ENCODE results near the gene NAT16. TPM values are rescaled to one million over a fixed set of nuclear protein-coding genes. Genes with fewer than 3 reads are reported as not detected.
"Not testable (repeated sequence)": the region's sequence is repeated elsewhere in the genome, so short reads cannot be mapped to it uniquely, and the experiment has no call there.

NAT16 gene
- total and polyA plus RNA-seq, 8 donors: 0.04 to 0.27 (median 0.09) TPM; not detected in 2

DNA sequence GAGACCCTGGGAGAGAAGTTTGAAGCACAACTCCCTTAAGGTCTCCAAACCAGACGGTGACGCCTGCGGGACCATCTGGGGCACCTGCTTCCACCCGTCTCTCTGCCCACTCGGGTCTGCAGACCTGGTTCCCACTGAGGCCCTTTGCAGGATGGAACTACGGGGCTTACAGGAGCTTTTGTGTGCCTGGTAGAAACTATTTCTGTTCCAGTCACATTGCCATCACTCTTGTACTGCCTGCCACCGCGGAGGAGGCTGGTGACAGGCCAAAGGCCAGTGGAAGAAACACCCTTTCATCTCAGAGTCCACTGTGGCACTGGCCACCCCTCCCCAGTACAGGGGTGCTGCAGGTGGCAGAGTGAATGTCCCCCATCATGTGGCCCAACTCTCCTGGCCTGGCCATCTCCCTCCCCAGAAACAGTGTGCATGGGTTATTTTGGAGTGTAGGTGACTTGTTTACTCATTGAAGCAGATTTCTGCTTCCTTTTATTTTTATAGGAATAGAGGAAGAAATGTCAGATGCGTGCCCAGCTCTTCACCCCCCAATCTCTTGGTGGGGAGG is 42.4 kb downstream of the NAT16 start:
- no peak for DNase-seq
- intact Hi-C loops (cut with DNase I): loop anchor here (5.0 to 10.0 kb wide), 2 partner anchors 40 to 53 kb away; partner anchors contain the start of gene TRIM56 (in 1 of the 2)
- TF ChIP-seq, protein P1, sequence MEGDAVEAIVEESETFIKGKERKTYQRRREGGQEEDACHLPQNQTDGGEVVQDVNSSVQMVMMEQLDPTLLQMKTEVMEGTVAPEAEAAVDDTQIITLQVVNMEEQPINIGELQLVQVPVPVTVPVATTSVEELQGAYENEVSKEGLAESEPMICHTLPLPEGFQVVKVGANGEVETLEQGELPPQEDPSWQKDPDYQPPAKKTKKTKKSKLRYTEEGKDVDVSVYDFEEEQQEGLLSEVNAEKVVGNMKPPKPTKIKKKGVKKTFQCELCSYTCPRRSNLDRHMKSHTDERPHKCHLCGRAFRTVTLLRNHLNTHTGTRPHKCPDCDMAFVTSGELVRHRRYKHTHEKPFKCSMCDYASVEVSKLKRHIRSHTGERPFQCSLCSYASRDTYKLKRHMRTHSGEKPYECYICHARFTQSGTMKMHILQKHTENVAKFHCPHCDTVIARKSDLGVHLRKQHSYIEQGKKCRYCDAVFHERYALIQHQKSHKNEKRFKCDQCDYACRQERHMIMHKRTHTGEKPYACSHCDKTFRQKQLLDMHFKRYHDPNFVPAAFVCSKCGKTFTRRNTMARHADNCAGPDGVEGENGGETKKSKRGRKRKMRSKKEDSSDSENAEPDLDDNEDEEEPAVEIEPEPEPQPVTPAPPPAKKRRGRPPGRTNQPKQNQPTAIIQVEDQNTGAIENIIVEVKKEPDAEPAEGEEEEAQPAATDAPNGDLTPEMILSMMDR (IDR thresholded peaks at IDR 0.05): no peak
- Histone ChIP-seq H3K4me3 (peak overlapping the region in 1 of 2 donors; percentile 2), H3K27ac (peak overlapping the region; percentile 51 to 85), H3K36me3 (peaks cover 0 to 19% of the 10 kb centered on the region in 2 donors), H3K4me1 (peaks cover 7 to 64% of the 10 kb centered on the region in 2 donors), H3K9me3 (no peaks in the 10 kb centered on the region), H3K27me3 (no peaks in the 10 kb centered on the region)
- peak; percentile 7 for ATAC-seq

DNA sequence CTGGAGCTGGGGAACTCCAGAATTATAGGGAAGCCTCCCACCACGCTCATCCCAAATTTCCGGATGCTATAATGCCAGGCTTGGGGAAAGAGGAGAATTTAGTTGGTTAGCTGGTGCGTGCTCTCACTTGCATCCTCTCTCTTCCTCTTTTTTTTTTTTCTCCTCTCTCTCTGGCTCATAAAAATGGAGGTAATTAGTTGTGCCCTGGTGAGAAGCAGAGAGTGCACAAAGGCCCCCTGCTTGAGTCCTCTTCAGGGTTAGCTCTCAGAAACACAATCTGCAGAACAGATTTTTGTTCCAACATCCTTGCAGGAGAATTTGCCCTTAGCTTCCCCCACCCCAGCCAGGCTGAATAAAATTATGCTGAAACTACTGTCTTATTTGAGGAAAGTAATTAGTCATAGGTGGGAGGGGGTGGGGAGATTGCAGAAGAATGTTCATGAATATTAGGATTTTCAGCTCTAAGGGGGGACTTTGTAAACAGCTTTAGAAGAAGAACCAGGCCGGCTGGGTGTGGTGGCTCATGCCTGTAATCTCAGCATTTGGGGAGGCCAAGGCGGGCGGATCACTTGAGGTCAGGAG is 45.6 kb downstream of the NAT16 start:
- Histone ChIP-seq H3K4me1 (peaks cover 7 to 60% of the 10 kb centered on the region in 2 donors), H3K27ac (peak overlapping the region in 1 of 2 donors; percentile 13), H3K27me3 (no peaks in the 10 kb centered on the region), H3K36me3 (peaks cover 0 to 41% of the 10 kb centered on the region in 2 donors), H3K9me3 (no peaks in the 10 kb centered on the region), H3K4me3 (no peak overlapping the region)
- intact Hi-C loops (cut with DNase I): loop anchor here in 1 of 2 donors (10.0 kb wide), 1 partner anchor 50 kb away; the partner anchor contains the start of gene TRIM56
- TF ChIP-seq, protein P1 (IDR thresholded peaks at IDR 0.05): no peak
- ATAC-seq: no peak
- no peak for DNase-seq

DNA sequence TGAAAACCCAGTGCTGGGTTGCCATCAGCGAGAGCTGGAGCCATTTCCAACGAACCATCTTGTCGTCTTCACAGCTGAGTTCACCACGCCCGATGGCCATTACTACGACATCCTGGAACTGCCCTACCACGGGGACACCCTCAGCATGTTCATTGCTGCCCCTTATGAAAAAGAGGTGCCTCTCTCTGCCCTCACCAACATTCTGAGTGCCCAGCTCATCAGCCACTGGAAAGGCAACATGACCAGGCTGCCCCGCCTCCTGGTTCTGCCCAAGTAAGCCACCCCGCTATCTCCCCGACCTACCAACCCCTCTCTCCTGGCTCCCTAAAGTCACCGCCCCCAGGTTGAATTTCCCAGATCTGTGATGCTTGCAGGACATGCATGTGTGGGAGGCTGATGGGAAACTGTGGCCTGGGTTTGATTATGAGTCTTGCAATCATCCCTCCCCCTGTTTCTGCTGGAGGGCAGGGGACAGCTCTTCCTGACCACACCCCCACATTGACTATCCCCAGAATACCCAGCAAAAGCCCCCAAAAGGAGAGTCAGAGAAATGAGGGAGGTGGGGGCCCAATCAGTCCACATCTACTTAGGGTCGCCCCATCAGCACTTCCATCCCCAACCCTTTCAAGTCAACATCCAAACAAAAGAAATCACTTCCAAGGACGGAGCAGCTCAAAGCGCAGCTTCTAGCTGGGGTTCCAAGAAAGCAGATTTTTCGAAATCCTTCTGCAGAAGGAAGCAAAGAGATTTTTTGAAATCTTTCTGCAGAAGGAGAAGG is 46.3 kb downstream of the NAT16 start:
- no peaks in the 10 kb centered on the region for H3K9me3 ChIP-seq
- no peak overlapping the region for H3K4me3 ChIP-seq
- peaks cover 0 to 41% of the 10 kb centered on the region in 2 donors for H3K36me3 ChIP-seq
- no peaks in the 10 kb centered on the region for H3K27me3 ChIP-seq
- intact Hi-C loops (cut with DNase I): loop anchor here in 1 of 2 donors (10.0 kb wide), 1 partner anchor 49 kb away; the partner anchor contains the start of gene TRIM56
- TF ChIP-seq, protein P1 (IDR thresholded peaks at IDR 0.05): no peak
- peak overlapping the region in 1 of 2 donors; percentile 13 for H3K27ac ChIP-seq
- DNase-seq: no peak
- peaks cover 7 to 55% of the 10 kb centered on the region in 2 donors for H3K4me1 ChIP-seq
- ATAC-seq: no peak

DNA sequence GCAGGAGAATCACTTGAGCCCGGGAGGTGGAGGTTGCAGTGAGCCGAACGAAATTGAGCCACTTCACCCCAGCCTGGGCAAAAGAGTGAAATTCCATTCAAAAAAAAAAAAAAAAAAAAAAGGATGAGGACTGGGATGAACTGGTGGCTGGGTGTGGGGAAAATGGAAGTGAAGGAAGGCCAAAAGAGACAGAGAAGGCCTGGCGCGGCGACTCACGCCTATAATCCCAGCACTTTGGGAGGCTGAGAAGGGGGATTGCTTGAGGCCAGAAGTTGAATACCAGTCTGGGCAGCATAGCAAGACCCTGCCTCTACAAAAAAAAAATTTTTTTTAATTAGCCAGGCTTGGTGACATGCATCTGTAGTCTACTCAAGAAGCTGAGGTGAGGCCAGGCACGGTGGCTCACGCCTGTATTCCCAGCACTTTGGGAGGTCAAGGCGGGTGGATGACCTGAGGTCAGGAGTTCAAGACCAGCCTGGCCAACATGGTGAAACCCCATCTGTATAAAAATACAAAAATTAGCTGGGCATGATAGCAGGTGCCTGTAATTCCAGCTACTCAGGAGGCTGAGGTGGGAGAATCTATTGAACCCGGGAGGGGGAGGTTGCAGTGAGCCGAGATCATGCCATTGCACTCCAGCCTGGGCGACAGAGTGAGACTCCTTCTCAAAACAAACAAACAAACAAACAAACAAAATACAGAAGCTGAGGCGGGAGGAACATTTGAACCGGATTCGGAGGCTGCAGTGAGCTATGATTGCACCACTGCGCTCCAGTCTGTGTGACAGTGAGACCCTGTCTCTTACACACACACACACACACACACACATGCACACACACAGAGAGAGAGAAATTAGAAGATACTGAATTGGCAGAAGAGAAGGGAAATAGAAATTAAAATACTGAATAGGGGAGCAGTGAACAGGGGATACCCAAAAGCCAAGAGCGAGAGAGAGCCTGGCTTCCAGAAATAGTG is 47.2 kb downstream of the NAT16 start:
- not testable (repeated sequence) for H3K27me3 ChIP-seq, H3K4me3 ChIP-seq, H3K9me3 ChIP-seq, DNase-seq, ATAC-seq, H3K27ac ChIP-seq
- H3K36me3 ChIP-seq: peaks cover 0 to 41% of the 10 kb centered on the region in 2 donors
- intact Hi-C loops (cut with DNase I): loop anchor here in 1 of 2 donors (10.0 kb wide), 1 partner anchor 48 kb away; the partner anchor contains the start of gene TRIM56
- H3K4me1 ChIP-seq: peaks cover 4 to 51% of the 10 kb centered on the region in 2 donors

DNA sequence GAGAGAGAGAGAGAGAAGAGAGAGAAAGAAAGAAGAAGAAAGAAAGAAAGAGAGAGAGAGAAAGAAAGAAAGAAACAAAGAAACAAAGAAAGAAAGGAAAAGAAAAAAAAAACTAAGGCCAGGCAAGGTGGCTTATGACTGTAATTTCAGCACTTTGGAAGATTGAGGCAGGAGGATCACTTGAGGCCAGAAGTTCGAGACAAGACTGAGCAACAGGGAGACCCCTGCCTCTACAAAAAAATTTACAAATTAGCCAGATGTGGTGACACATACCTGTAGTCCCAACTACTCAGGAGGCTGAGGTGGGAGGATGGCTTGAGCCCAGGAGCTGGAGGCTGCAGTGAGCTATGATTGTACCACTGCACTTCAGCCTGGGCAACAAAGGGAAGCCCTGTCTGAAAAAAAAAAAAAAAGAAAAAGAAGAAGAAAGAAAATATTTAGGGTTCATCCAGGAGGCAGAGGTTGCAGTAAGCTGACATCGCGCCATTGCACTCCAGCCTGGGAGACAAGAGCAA is 50.4 kb downstream of the NAT16 start:
- TF ChIP-seq, protein P1 (IDR thresholded peaks at IDR 0.05): no peak
- no peak overlapping the region for H3K27ac ChIP-seq
- H3K27me3 ChIP-seq: peaks cover 0 to 33% of the 10 kb centered on the region in 2 donors
- peaks cover 9 to 55% of the 10 kb centered on the region in 2 donors for H3K4me1 ChIP-seq
- no peak overlapping the region for H3K4me3 ChIP-seq
- DNase-seq: no peak
- ATAC-seq: no peak
- no peaks in the 10 kb centered on the region for H3K9me3 ChIP-seq
- peaks cover 0 to 21% of the 10 kb centered on the region in 2 donors for H3K36me3 ChIP-seq
- intact Hi-C loops (cut with DNase I): loop anchor here in 1 of 2 donors (10.0 kb wide), 1 partner anchor 45 kb away; the partner anchor contains the start of gene TRIM56
